Loucy (cell line): ENCODE measurements around the gene GRAMD1C.

Experiments used
- H2AFZ ChIP-seq: fragments of 200-600 bp; sonication (generic); 2 replicates; pipeline ENCODE4 v1.6.0; 2016; ENCODE audit warnings: antibody characterized with exemption, mild to moderate bottlenecking, low read length, moderate library complexity
- H3F3A ChIP-seq: fragments of 200-600 bp; 2 replicates; pipeline ENCODE4 v1.6.0; 2016; ENCODE audit warnings: antibody characterized with exemption, low read depth, mild to moderate bottlenecking
- H3K27me3 ChIP-seq: fragments of 200-600 bp; sonication (generic); 2 replicates; pipeline ENCODE4 v1.6.1; 2014; ENCODE audit warnings: low read length, mild to moderate bottlenecking; ENCODE audit not compliant: insufficient read depth, poor library complexity, severe bottlenecking
- H3K36me3 ChIP-seq: fragments of 200-600 bp; sonication (generic); 2 replicates; pipeline ENCODE4 v1.6.1; 2016; ENCODE audit warnings: low read length; ENCODE audit not compliant: insufficient read depth
- H3K4me1 ChIP-seq: fragments of 200-600 bp; sonication (generic); 2 replicates; pipeline ENCODE4 v1.5.1; 2014; ENCODE audit warnings: low read length, mild to moderate bottlenecking; ENCODE audit not compliant: insufficient read depth, poor library complexity, severe bottlenecking
- H3K4me2 ChIP-seq: fragments of 200-600 bp; sonication (generic); 2 replicates; pipeline ENCODE4 v1.6.0; 2014; ENCODE audit warnings: antibody characterized with exemption, low read length, low read depth, mild to moderate bottlenecking; ENCODE audit not compliant: poor library complexity, severe bottlenecking
- H3K4me3 ChIP-seq: fragments of 200-600 bp; sonication (generic); 2 replicates; pipeline ENCODE4 v1.5.1; 2014; ENCODE audit warnings: low read length, mild to moderate bottlenecking, mixed read lengths; ENCODE audit not compliant: poor library complexity, severe bottlenecking
- H3K79me2 ChIP-seq: fragments of 200-600 bp; sonication (generic); 2 replicates; pipeline ENCODE4 v1.6.1; 2014; ENCODE audit warnings: low read length; ENCODE audit not compliant: insufficient read depth
- H3K9ac ChIP-seq: fragments of 200-600 bp; sonication (generic); 2 replicates; pipeline ENCODE4 v1.6.0; 2014; ENCODE audit warnings: mild to moderate bottlenecking, low read depth, low read length, moderate library complexity; ENCODE audit not compliant: poor library complexity, severe bottlenecking
- H3K9me2 ChIP-seq: fragments of 200-600 bp; sonication (generic); replicated peaks from 2 replicates; pipeline ENCODE4 v1.6.1; 2016; ENCODE audit warnings: low read depth, low read length, mixed read lengths
- H3K9me3 ChIP-seq: fragments of 200-600 bp; sonication (generic); 2 replicates; pipeline ENCODE4 v1.6.1; 2014; ENCODE audit warnings: mild to moderate bottlenecking, antibody characterized with exemption, low read length, low read depth; ENCODE audit not compliant: insufficient read depth
- H4K20me1 ChIP-seq: fragments of 200-600 bp; sonication (generic); 2 replicates; pipeline ENCODE4 v1.6.0; 2014; ENCODE audit warnings: antibody characterized with exemption, low read length, mild to moderate bottlenecking; ENCODE audit not compliant: insufficient read depth, poor library complexity, severe bottlenecking
- CTCF ChIP-seq: fragments of 200-600 bp; sonication (generic); conservative IDR thresholded peaks from 2 replicates; pipeline ENCODE4 v1.5.1; 2014; ENCODE audit warnings: mild to moderate bottlenecking, antibody characterized with exemption, low read length
- EZH2phosphoT487 ChIP-seq: fragments of 200-600 bp; IDR thresholded peaks from 2 replicates; pipeline ENCODE4 v1.6.1; 2018; ENCODE audit warnings: antibody characterized with exemption, mild to moderate bottlenecking, moderate library complexity, borderline replicate concordance

Gene GRAMD1C

GRCh38 chr3:113795693-113796092, 42.9 kb upstream of the GRAMD1C start:
- H3F3A ChIP-seq = no peaks in the 10 kb centered on the region
- H3K27me3 ChIP-seq = no peaks in the 10 kb centered on the region
- no peaks in the 10 kb centered on the region for H3K9me3 ChIP-seq
- no peaks in the 10 kb centered on the region for H3K9me2 ChIP-seq
- no peak overlapping the region for H3K9ac ChIP-seq
- no peak overlapping the region for H2AFZ ChIP-seq
- peaks cover 16% of the 10 kb centered on the region; the same call in 1 of the 2 replicates for H3K36me3 ChIP-seq
- H3K4me3 ChIP-seq = no peak overlapping the region
- TF ChIP-seq EZH2phosphoT487 (no peak), CTCF (no peak)
- H3K79me2 ChIP-seq = no peaks in the 10 kb centered on the region
- no peak overlapping the region for H3K4me2 ChIP-seq
- H4K20me1 ChIP-seq = no peaks in the 10 kb centered on the region
- no peaks in the 10 kb centered on the region for H3K4me1 ChIP-seq

DNA sequence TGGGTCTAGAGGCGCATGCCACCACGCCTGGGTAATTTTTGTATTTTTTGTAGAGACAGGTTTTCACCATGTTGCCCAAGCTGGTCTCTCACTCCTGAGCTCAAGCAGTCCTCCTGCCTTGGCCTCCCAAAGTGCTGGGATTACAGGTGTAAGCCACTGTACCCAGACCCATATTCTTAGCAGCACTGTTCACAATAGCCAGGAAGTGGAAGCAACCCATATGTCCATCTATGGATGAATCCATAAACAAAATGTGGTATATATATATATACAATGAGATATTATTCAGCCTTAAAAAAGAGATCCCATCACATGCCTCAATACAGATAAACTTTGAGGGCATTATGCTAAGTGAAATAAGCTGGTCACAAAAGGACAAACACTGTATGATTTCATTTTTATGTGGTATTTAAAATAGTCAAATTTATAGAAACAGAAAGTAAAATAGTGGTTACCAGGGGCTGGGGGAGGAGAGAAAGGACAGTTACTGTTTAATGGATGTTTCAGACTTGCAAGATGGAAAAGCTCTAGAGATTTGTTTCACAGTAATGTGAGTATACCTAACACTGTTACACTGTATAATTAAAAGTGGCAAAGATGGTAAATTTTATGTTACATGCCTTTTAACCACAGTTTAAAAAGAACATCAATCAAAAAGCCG, 35.7 kb upstream of the GRAMD1C start:
- H3K9me3 ChIP-seq = no peaks in the 10 kb centered on the region
- TF ChIP-seq CTCF (no peak), EZH2phosphoT487 (no peak)
- H3K4me3 ChIP-seq = no peak overlapping the region
- H3K79me2 ChIP-seq = no peaks in the 10 kb centered on the region
- H3K4me2 ChIP-seq = no peak overlapping the region
- no peaks in the 10 kb centered on the region for H3K4me1 ChIP-seq
- no peaks in the 10 kb centered on the region for H3F3A ChIP-seq
- peaks cover 31% of the 10 kb centered on the region; the same call in 1 of the 2 replicates for H3K36me3 ChIP-seq
- H2AFZ ChIP-seq = no peak overlapping the region
- H3K9me2 ChIP-seq = no peaks in the 10 kb centered on the region
- H3K9ac ChIP-seq = no peak overlapping the region
- H3K27me3 ChIP-seq = no peaks in the 10 kb centered on the region
- H4K20me1 ChIP-seq = no peaks in the 10 kb centered on the region

DNA sequence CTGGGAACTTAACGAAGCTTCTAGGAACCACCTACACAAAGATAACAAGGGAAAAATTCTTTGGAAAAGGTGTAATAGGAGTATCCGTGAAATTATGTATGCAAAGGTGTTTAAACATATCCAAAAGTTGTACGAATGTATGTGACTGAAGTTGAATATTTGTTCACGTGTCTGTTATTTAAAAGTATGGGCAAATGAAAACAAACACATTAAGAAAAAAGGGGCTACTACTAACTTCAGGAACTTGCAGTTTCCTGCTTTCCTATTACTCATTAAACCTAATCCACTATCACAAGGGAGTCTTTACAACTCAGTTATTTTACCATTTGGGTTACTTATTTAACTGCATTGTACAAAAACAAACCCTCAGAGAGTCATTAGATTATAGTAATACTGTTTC, 33.9 kb upstream of the GRAMD1C start:
- TF ChIP-seq CTCF = no peak
- no peak for TF ChIP-seq EZH2phosphoT487
- H3K9me3 ChIP-seq = no peaks in the 10 kb centered on the region
- H3K4me3 ChIP-seq = no peak overlapping the region
- no peaks in the 10 kb centered on the region for H4K20me1 ChIP-seq
- H3K36me3 ChIP-seq = peaks cover 24% of the 10 kb centered on the region; the same call in 1 of the 2 replicates
- H2AFZ ChIP-seq = no peak overlapping the region
- no peaks in the 10 kb centered on the region for H3K9me2 ChIP-seq
- H3K4me1 ChIP-seq = no peaks in the 10 kb centered on the region
- H3K79me2 ChIP-seq = no peaks in the 10 kb centered on the region
- no peaks in the 10 kb centered on the region for H3K27me3 ChIP-seq
- no peak overlapping the region for H3K9ac ChIP-seq
- H3F3A ChIP-seq = no peaks in the 10 kb centered on the region
- no peak overlapping the region for H3K4me2 ChIP-seq
